OCI-LY7 (cell line): ENCODE data around the gene CR2.

Source experiments
- EZH2phosphoT487 ChIP-seq: fragments of 200-600 bp; sonication (generic); IDR thresholded peaks from 2 replicates; pipeline ENCODE4 v1.6.1; 2018; ENCODE audit warnings: low read depth, borderline replicate concordance, mild to moderate bottlenecking, mixed run types, antibody characterized with exemption, low read length, moderate library complexity, mixed read lengths
- TF ChIP-seq, protein P1 (sequence below): fragments of 200-600 bp; sonication (generic); conservative IDR thresholded peaks from 2 replicates; pipeline ENCODE4 v1.5.1; 2014; ENCODE audit warnings: mild to moderate bottlenecking, antibody characterized with exemption, low read length, moderate library complexity, mixed read lengths

DNA sequence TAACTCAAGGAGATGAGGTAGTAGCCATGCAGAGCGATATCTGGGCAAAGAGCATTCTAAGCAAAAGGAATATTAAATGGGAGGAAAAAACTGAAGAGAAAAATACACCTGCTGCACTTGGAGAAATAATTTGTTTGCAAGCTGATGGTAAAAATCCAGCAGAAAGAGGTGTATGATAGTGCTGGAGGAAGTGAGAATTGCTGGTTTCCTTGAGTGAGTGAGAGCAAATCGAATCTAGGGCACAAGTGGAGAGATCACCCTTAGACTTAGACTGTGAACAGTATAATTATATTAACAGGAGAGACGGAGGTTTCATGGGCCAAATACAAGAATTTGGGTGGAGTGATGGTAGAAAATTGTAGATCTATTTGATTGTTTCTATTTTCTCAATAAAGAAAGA is 39.1 kb downstream of the CR2 start:
- TF ChIP-seq, protein P1, sequence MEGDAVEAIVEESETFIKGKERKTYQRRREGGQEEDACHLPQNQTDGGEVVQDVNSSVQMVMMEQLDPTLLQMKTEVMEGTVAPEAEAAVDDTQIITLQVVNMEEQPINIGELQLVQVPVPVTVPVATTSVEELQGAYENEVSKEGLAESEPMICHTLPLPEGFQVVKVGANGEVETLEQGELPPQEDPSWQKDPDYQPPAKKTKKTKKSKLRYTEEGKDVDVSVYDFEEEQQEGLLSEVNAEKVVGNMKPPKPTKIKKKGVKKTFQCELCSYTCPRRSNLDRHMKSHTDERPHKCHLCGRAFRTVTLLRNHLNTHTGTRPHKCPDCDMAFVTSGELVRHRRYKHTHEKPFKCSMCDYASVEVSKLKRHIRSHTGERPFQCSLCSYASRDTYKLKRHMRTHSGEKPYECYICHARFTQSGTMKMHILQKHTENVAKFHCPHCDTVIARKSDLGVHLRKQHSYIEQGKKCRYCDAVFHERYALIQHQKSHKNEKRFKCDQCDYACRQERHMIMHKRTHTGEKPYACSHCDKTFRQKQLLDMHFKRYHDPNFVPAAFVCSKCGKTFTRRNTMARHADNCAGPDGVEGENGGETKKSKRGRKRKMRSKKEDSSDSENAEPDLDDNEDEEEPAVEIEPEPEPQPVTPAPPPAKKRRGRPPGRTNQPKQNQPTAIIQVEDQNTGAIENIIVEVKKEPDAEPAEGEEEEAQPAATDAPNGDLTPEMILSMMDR: no peak
- no peak for TF ChIP-seq EZH2phosphoT487
